PC-9 (cell line): ENCODE data around the gene ZP4. TPM values are rescaled to one million over a fixed set of nuclear protein-coding genes. Genes with fewer than 3 reads are reported as not detected.

ENCODE experiments used
- BruUV-seq: library from RNA; stranded (reverse); fragments of 400-500 nt; replicated peaks from 2 replicates; lab custom pipeline; 2021; lab: Mats Ljungman, UMichigan
- CTCF ChIA-PET: fragments of 300-600 bp; sonication (Branson Sonifier 250); formaldehyde crosslinking; loops from one replicate; lab custom pipeline; 2022; ENCODE audit warnings: antibody characterized with exemption; lab: Charles Lee
- POLR2A ChIA-PET: fragments of 300-600 bp; sonication (Branson Sonifier 250); formaldehyde crosslinking; loops from one replicate; lab custom pipeline; 2022; ENCODE audit warnings: antibody characterized with exemption; ENCODE audit not compliant: unreplicated experiment; lab: Charles Lee
- DNase-seq, 2 experiments: peaks; one replicate each; pipeline versions ENCODE4 v3.0.0 to v3.0.0-alpha.2; 2015 to 2022; ENCODE audit warnings: mixed read lengths in 1 of 2
- H2AFZ ChIP-seq: fragments of 200-600 bp; sonication (generic); 2 replicates; pipeline ENCODE4 v1.8.1; 2017; ENCODE audit warnings: antibody characterized with exemption
- H3F3A ChIP-seq: fragments of 200-600 bp; sonication (generic); 2 replicates; pipeline ENCODE4 v1.8.1; 2017; ENCODE audit warnings: antibody characterized with exemption, mild to moderate bottlenecking, low read depth; ENCODE audit not compliant: insufficient read depth
- H3K27ac ChIP-seq: fragments of 200-600 bp; sonication (generic); 2 replicates; pipeline ENCODE4 v1.6.1; 2016; ENCODE audit warnings: mixed run types
- H3K27me3 ChIP-seq: fragments of 200-600 bp; sonication (generic); 2 replicates; pipeline ENCODE4 v1.6.1; 2016; ENCODE audit warnings: low read depth, mixed run types; ENCODE audit not compliant: insufficient read depth
- H3K36me3 ChIP-seq: fragments of 200-600 bp; sonication (generic); 2 replicates; pipeline ENCODE4 v1.6.1; 2016; ENCODE audit warnings: low read depth, mixed run types
- H3K4me1 ChIP-seq: fragments of 200-600 bp; sonication (generic); replicated peaks from 2 replicates; pipeline ENCODE4 v1.6.1; 2016; ENCODE audit warnings: mixed run types; ENCODE audit not compliant: insufficient read depth
- H3K4me2 ChIP-seq: fragments of 200-600 bp; sonication (generic); 2 replicates; pipeline ENCODE4 v1.6.1; 2017; ENCODE audit warnings: mixed run types
- H3K4me3 ChIP-seq: fragments of 200-600 bp; sonication (generic); 2 replicates; pipeline ENCODE4 v1.6.1; 2016; ENCODE audit warnings: mixed run types
- H3K79me2 ChIP-seq: fragments of 200-600 bp; sonication (generic); 2 replicates; pipeline ENCODE4 v1.6.1; 2017; ENCODE audit warnings: low read depth, mixed run types
- H3K9me2 ChIP-seq: fragments of 200-600 bp; sonication (generic); 2 replicates; pipeline ENCODE4 v1.8.1; 2017; ENCODE audit warnings: mild to moderate bottlenecking; ENCODE audit not compliant: insufficient read depth
- H3K9me3 ChIP-seq: fragments of 200-600 bp; sonication (generic); 2 replicates; pipeline ENCODE4 v1.8.1; 2016; ENCODE audit warnings: low read depth; ENCODE audit not compliant: insufficient read depth
- H4K20me1 ChIP-seq: fragments of 200-600 bp; sonication (generic); 2 replicates; pipeline ENCODE4 v1.8.1; 2017; ENCODE audit not compliant: insufficient read depth
- CTCF ChIP-seq: fragments of 200-600 bp; sonication (generic); conservative IDR thresholded peaks from 2 replicates; pipeline ENCODE4 v1.6.1; 2017; ENCODE audit warnings: mixed run types, antibody characterized with exemption, mild to moderate bottlenecking, moderate library complexity
- EZH2 ChIP-seq: fragments of 200-600 bp; sonication (generic); IDR thresholded peaks from 2 replicates; pipeline ENCODE4 v1.8.0; 2017; ENCODE audit warnings: antibody characterized with exemption, low read depth
- intact Hi-C: fragments of 100-400 bp; cut with micrococcal nuclease; formaldehyde crosslinking; loops from one replicate; pipeline ENCODE4 v1.10.0; 2022; ENCODE audit not compliant: unreplicated experiment
- total RNA-seq: library from RNA; stranded (reverse); gene quantifications from 2 replicates; pipeline ENCODE4 v1.2.3, GENCODE V29; 2021

ZP4 gene
- total RNA-seq, 1 experiment from 2014 or later: not detected

GRCh38 chr1:237875291-237875690, 15.4 kb downstream of the ZP4 start:
- H3K4me3 ChIP-seq: no peak overlapping the region
- H3K36me3 ChIP-seq: no peaks in the 10 kb centered on the region
- H3K79me2 ChIP-seq: no peaks in the 10 kb centered on the region
- no peak for DNase-seq
- no peaks in the 10 kb centered on the region for H3K27me3 ChIP-seq
- ChIA-PET CTCF (no interaction called here), POLR2A (no interaction called here)
- BruUV-seq: no TSS peak
- intact Hi-C loops: no loop called here
- H2AFZ ChIP-seq: no peak overlapping the region
- no peak overlapping the region for H3K4me2 ChIP-seq
- no peaks in the 10 kb centered on the region for H3K9me3 ChIP-seq
- no peaks in the 10 kb centered on the region for H4K20me1 ChIP-seq
- H3K4me1 ChIP-seq: no peaks in the 10 kb centered on the region
- no peaks in the 10 kb centered on the region for H3F3A ChIP-seq
- no peak overlapping the region for H3K27ac ChIP-seq
- H3K9me2 ChIP-seq: no peaks in the 10 kb centered on the region
- TF ChIP-seq EZH2 (no peak), CTCF (no peak)

- Histone ChIP-seq H3K36me3 (no peaks in the 10 kb centered on the region), H3K4me1 (no peaks in the 10 kb centered on the region), H3K4me3 (no peak overlapping the region), H3K27ac (no peak overlapping the region), H2AFZ (no peak overlapping the region), H3K27me3 (no peaks in the 10 kb centered on the region), H3K79me2 (no peaks in the 10 kb centered on the region), H4K20me1 (no peaks in the 10 kb centered on the region), H3K4me2 (no peak overlapping the region), H3K9me2 (no peaks in the 10 kb centered on the region), H3K9me3 (no peaks in the 10 kb centered on the region), H3F3A (no peaks in the 10 kb centered on the region)
- no peak for TF ChIP-seq CTCF
- no peak for TF ChIP-seq EZH2
- ChIA-PET POLR2A (no interaction called here), CTCF (no interaction called here)
- intact Hi-C loops: no loop called here
- BruUV-seq: no TSS peak
- DNase-seq: peak; percentile 9 to 72
These were observed 17.1 kb downstream of the ZP4 start for GRCh38 chr1:237873487-237874211.

- H3K27ac ChIP-seq: no peak overlapping the region
- DNase-seq: no peak
- ChIA-PET POLR2A (no interaction called here), CTCF (no interaction called here)
- H3K27me3 ChIP-seq: no peaks in the 10 kb centered on the region
- no peaks in the 10 kb centered on the region for H3K36me3 ChIP-seq
- no peak overlapping the region for H3K4me2 ChIP-seq
- H3K9me3 ChIP-seq: no peaks in the 10 kb centered on the region
- no peaks in the 10 kb centered on the region for H4K20me1 ChIP-seq
- TF ChIP-seq EZH2: no peak
- no peak for TF ChIP-seq CTCF
- no peaks in the 10 kb centered on the region for H3K79me2 ChIP-seq
- no TSS peak for BruUV-seq
- no peak overlapping the region for H3K4me3 ChIP-seq
- intact Hi-C loops: no loop called here
- H2AFZ ChIP-seq: no peak overlapping the region
- no peaks in the 10 kb centered on the region for H3K4me1 ChIP-seq
- H3K9me2 ChIP-seq: no peaks in the 10 kb centered on the region
- H3F3A ChIP-seq: no peaks in the 10 kb centered on the region
These were observed 21.7 kb downstream of the ZP4 start for GRCh38 chr1:237868817-237869600.
